GM12875 (cell line): ENCODE data around the gene BCOR.

Source experiments
- H3K4me3 ChIP-seq: one replicate; pipeline ENCODE4 v1.5.1; 2011; ENCODE audit warnings: low read depth, low read length, control low read depth
- CTCF ChIP-seq: IDR thresholded peaks from 2 replicates; pipeline ENCODE4 v1.5.1; 2011; ENCODE audit warnings: low read depth, mild to moderate bottlenecking, control low read depth, inconsistent platforms, low read length, moderate library complexity, borderline replicate concordance; ENCODE audit not compliant: insufficient read depth

Gene BCOR

GRCh38 chrX:40009462-40009851, 88.3 kb downstream of the BCOR start:
- TF ChIP-seq CTCF = no peak
- peak overlapping the region; percentile 16 for H3K4me3 ChIP-seq

DNA sequence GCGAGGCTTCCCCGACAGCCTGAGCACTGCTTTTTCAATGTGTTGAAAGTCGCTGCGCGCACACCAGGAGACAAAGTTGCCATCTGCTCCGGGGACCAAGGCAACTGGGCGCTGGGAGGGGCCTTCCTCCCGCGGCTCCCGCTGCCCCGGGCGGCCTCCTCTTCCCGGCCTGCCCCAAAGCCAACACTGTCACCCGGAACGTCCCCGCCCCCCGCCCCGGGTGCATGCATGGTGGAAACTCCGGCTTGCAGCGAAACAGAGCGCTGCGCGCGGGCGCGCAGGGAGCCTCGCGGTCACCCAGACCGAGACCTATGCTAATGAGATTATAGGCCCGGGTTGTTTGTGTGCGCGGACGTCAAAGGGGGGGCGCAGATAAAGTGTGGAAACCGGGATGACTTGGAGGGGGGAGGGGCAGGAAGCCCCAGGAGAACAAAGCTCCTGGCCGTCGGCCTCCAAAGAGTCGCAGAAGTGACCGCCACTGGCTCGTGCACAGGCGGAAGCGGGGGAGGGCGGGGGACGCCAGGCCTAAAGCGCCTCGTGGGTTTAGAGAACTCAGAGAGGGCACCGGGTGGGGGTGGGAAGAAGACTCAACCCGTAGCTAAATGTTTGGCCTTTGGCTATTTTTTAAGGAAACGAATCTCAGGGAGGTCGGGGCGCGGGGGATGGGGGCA, 88.8 kb downstream of the BCOR start:
- TF ChIP-seq CTCF = no peak
- peak overlapping the region; percentile 10 for H3K4me3 ChIP-seq

- no peak for TF ChIP-seq CTCF
Observed at GRCh38 chrX:40007756-40008705, 89.7 kb downstream of the BCOR start.

DNA sequence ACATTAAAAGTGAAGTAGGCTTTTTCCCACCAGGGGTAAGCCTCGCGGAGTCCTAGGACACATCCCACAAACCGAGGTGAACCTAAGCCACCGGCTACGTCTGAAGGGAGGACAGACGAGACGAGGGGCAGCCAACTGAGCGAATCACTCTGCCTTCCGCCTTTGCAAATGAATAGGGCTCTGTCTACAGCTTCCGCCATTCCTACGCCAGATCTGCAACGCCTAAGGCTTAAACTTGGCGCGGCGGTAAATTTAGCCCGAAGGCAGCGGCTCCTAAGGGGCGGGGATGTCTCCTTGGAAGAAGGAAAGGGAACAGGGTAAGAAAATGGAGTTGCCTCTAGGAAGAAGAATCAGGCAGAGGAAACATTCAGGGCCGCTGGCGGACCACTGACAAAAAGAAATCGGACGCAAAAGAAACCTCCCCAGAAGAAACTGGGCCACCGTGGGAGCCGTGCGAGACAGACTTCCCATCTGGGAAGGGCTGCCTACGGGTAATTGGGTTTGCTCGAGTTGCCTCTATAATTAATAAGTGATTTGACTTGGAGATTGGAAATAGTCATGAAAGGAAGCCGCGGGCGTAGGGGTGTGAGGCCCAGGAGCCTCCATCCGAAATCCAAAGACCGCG, 90.5 kb downstream of the BCOR start:
- no peak for TF ChIP-seq CTCF
- H3K4me3 ChIP-seq = no peak overlapping the region

More at GRCh38 chrX:40007756-40008705, 89.7 kb downstream of the BCOR start:
- H3K4me3 ChIP-seq = no peak overlapping the region

GRCh38 chrX:40006106-40007017, 91.4 kb downstream of the BCOR start:
- H3K4me3 ChIP-seq = no peak overlapping the region
- TF ChIP-seq CTCF = no peak

DNA sequence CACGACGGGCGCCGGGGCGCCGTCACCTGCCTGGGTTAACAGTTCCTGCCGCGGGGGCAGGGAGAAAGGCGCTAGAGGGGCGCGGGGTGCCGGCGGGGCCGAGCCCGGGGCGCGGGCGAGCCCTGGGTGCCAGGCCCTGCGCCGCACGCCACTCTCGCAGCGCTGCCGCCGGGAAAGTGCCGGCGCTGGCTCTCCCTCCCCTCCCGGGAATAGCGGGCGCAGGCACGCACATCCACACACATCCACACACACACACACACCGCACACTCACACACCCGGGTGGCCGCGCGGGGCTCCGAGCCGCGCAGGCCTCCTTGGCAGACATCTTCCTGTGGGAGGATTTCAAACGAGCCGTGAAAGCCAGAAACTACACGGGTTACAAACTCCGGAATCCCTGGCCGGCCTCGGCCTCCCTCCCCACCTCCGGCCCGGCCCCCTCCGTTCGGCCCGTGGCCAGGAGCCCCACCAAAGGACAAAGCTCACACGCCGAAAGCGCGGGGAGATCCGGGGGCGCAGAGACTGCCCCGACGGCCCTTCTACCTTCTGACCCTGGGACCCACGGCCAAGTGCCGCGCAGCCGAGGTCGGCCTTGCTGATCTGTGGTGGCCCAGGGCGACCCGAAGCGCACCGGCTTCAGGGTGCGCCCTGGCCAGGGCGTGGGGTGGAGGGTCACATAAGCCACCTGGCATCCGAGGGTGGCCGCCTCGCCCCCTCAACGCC, 92.3 kb downstream of the BCOR start:
- TF ChIP-seq CTCF = no peak

More for the DNA sequence above, 92.3 kb downstream of the BCOR start:
- no peak overlapping the region for H3K4me3 ChIP-seq
